ENCODE measurements around the gene CCDC141. TPM values are rescaled to one million over a fixed set of nuclear protein-coding genes. Genes with fewer than 3 reads are reported as not detected.

The CCDC141 gene
- total and polyA plus RNA-seq, 11 donors: 10.6 to 258 (median 137) TPM

GRCh38 chr2:178978667-178979066 is 71.3 kb downstream of the CCDC141 start:
- Histone ChIP-seq H3K4me3 (no peak overlapping the region), H3K27me3 (no peaks in the 10 kb centered on the region), H3K4me1 (no peaks in the 10 kb centered on the region), H3K36me3 (peaks cover 0 to 24% (median 0%) of the 10 kb centered on the region in 9 donors), H3K27ac (no peak overlapping the region), H3K9me3 (no peaks in the 10 kb centered on the region)
- ATAC-seq (no peak), DNase-seq (no peak)
- intact Hi-C loops (cut with DNase I): loop anchor here in 2 of 10 donors (10.0 kb wide), 2 partner anchors 136 to 146 kb away; no protein-coding TSS in a partner anchor
- TF ChIP-seq, protein P1, sequence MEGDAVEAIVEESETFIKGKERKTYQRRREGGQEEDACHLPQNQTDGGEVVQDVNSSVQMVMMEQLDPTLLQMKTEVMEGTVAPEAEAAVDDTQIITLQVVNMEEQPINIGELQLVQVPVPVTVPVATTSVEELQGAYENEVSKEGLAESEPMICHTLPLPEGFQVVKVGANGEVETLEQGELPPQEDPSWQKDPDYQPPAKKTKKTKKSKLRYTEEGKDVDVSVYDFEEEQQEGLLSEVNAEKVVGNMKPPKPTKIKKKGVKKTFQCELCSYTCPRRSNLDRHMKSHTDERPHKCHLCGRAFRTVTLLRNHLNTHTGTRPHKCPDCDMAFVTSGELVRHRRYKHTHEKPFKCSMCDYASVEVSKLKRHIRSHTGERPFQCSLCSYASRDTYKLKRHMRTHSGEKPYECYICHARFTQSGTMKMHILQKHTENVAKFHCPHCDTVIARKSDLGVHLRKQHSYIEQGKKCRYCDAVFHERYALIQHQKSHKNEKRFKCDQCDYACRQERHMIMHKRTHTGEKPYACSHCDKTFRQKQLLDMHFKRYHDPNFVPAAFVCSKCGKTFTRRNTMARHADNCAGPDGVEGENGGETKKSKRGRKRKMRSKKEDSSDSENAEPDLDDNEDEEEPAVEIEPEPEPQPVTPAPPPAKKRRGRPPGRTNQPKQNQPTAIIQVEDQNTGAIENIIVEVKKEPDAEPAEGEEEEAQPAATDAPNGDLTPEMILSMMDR (IDR thresholded peaks at IDR 0.05): no peak
- TF ChIP-seq POLR2A (IDR thresholded peaks at IDR 0.05): no peak
- WGBS, 4 donors: 42 to 62% (median 54%) methylated on average over 2 of the region's 2 CpGs

DNA sequence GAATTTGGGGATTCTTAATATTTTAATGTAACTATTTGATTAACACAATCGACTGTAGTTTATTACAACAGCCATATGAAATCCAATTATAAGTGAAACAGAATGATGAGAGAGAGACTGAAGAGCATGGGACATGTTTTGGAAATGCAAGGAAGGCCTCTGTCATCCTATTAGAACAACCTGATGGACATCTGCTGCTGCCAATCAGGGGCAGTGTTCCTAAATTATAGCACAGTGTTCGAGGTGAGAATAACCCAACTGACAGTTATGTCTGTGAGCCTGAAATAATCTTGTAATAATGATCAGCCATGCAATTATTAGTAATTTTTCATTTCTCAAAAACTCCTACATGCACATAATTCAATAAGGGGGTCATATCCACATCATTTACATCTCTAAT is 73.6 kb downstream of the CCDC141 start:
- no peak for ATAC-seq
- H3K4me1 ChIP-seq: no peaks in the 10 kb centered on the region
- no peaks in the 10 kb centered on the region for H3K27me3 ChIP-seq
- intact Hi-C loops (cut with DNase I): loop anchor here in 2 of 10 donors (10.0 kb wide), 2 partner anchors 138 to 148 kb away; no protein-coding TSS in a partner anchor
- 73 to 83% (median 79%) methylated on average over 2 of the region's 2 CpGs for WGBS, 4 donors
- H3K36me3 ChIP-seq: peaks cover 0 to 28% (median 0%) of the 10 kb centered on the region in 9 donors
- no peak overlapping the region for H3K4me3 ChIP-seq
- no peak for DNase-seq
- TF ChIP-seq, protein P1 (IDR thresholded peaks at IDR 0.05): no peak
- TF ChIP-seq POLR2A (IDR thresholded peaks at IDR 0.05): no peak
- no peak overlapping the region for H3K27ac ChIP-seq
- H3K9me3 ChIP-seq: no peaks in the 10 kb centered on the region

- ATAC-seq: peak in 3 of 4 donors; percentile 39 to 83 (median 55)
- Histone ChIP-seq H3K4me1 (peaks cover 0 to 22% (median 1%) of the 10 kb centered on the region in 12 donors), H3K27ac (no peak overlapping the region), H3K4me3 (no peak overlapping the region), H3K36me3 (peaks cover 0 to 21% (median 0%) of the 10 kb centered on the region in 9 donors), H3K27me3 (no peaks in the 10 kb centered on the region), H3K9me3 (no peaks in the 10 kb centered on the region)
- intact Hi-C loops (cut with DNase I): loop anchor here in 3 of 10 donors (10.0 kb wide), 2 partner anchors 162 to 172 kb away; no protein-coding TSS in a partner anchor
- DNase-seq: no peak
- TF ChIP-seq, protein P1 (IDR thresholded peaks at IDR 0.05): no peak
- TF ChIP-seq POLR2A (IDR thresholded peaks at IDR 0.05): no peak
- WGBS, 4 donors: 62 to 67% (median 64%) methylated on average over 4 of the region's 4 CpGs
Measured at GRCh38 chr2:178962805-178963433, 87.0 kb downstream of the CCDC141 start.

DNA sequence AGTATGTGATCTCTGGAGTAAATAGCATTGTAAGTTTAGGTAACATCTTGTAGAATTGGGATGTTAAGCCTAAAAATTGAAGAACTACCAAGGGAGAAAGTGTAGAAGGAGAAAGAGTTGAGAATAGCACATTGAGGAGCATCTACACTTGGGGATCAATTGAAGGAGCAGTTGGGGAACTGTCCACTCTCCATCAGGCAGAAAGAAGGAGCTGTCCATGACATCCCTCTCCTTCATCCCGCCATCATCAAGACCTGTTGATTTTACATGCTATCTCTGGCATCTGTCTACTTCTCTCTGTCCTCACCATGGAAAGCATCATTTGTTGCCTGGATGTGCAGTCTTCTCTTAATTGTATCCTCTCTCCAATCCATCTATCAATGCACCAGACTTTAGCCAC is 87.8 kb downstream of the CCDC141 start:
- no peak overlapping the region for H3K4me3 ChIP-seq
- H3K4me1 ChIP-seq: peaks cover 0 to 22% (median 1%) of the 10 kb centered on the region in 12 donors
- intact Hi-C loops (cut with DNase I): loop anchor here in 3 of 10 donors (10.0 kb wide), 2 partner anchors 163 to 173 kb away; no protein-coding TSS in a partner anchor
- DNase-seq: no peak
- no peak for ATAC-seq
- peaks cover 0 to 21% (median 0%) of the 10 kb centered on the region in 9 donors for H3K36me3 ChIP-seq
- 90 to 96% (median 94%) methylated on average over 1 of the region's 1 CpG for WGBS, 4 donors
- H3K27ac ChIP-seq: no peak overlapping the region
- TF ChIP-seq, protein P1 (IDR thresholded peaks at IDR 0.05): no peak
- no peak for TF ChIP-seq POLR2A (IDR thresholded peaks at IDR 0.05)
- no peaks in the 10 kb centered on the region for H3K9me3 ChIP-seq
- H3K27me3 ChIP-seq: no peaks in the 10 kb centered on the region
